Body of pancreas (tissue), 4 donors: Measurements from ENCODE around the gene SLC24A1.

Experiments
- CTCF ChIP-seq, 7 experiments: fragments of 450-650 bp in 4 of 7; fragments of 200-600 bp in 3 of 7; sonication (generic) in 3 of 7; IDR thresholded peaks; one replicate each; pipeline ENCODE4 v1.5.1; 2016 to 2019; ENCODE audit warnings: antibody characterized with exemption in 7 of 7
- POLR2A ChIP-seq, 3 donors: fragments of 450-650 bp; IDR thresholded peaks; one replicate each; pipeline ENCODE4 v1.6.1; 2016; ENCODE audit warnings: antibody characterized with exemption in 3 of 3, mild to moderate bottlenecking in 2 of 3

DNA sequence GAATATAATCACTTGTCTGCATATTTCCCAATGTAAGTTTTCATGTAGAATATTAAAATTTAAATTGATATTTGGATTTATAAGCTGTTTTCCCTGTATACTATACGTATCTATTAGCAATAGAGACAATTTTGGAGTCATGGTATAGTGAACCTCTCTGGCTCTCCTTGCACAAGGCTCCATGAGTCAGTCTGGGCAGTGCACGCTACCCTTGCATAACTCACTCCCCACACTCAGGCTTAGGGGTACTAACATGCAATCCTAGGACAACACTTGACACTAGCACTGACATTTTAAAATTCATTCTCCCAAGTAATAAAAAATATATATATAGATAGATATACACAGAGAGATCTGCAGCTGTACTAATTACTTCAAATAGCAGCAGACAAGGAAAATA is 39.2 kb downstream of the SLC24A1 start:
- no peak for TF ChIP-seq CTCF (IDR thresholded peaks at IDR 0.05)
- no peak for TF ChIP-seq POLR2A (IDR thresholded peaks at IDR 0.05)
